Hepatocyte (in vitro differentiated cells): ENCODE data around the gene PIGA. TPM values are rescaled to one million over a fixed set of nuclear protein-coding genes. Genes with fewer than 3 reads are reported as not detected.
"Not testable (repeated sequence)": the region's sequence is repeated elsewhere in the genome, so short reads cannot be mapped to it uniquely, and the experiment has no call there.

ENCODE experiments used
- DNase-seq: peaks from one replicate; pipeline ENCODE4 v3.0.0-alpha.2; 2016; ENCODE audit warnings: low spot score
- H2AFZ ChIP-seq: fragments of 200-600 bp; sonication (generic); 2 replicates; pipeline ENCODE4 v1.6.0; 2016; ENCODE audit warnings: antibody characterized with exemption, mild to moderate bottlenecking
- H3K27ac ChIP-seq: fragments of 200-600 bp; sonication (generic); 2 replicates; pipeline ENCODE4 v1.5.1; 2016; ENCODE audit warnings: mild to moderate bottlenecking
- H3K27me3 ChIP-seq: fragments of 200-600 bp; sonication (generic); 2 replicates; pipeline ENCODE4 v1.6.1; 2016
- H3K36me3 ChIP-seq: fragments of 200-600 bp; sonication (generic); replicated peaks from 2 replicates; pipeline ENCODE4 v1.5.1; 2016; ENCODE audit warnings: low read depth; ENCODE audit not compliant: insufficient read depth
- H3K4me1 ChIP-seq: fragments of 200-600 bp; sonication (generic); 2 replicates; pipeline ENCODE4 v1.5.1; 2016; ENCODE audit warnings: mild to moderate bottlenecking, moderate library complexity; ENCODE audit not compliant: insufficient read depth
- H3K4me2 ChIP-seq: fragments of 200-600 bp; sonication (generic); 2 replicates; pipeline ENCODE4 v1.6.0; 2016
- H3K4me3 ChIP-seq: fragments of 200-600 bp; sonication (generic); 2 replicates; pipeline ENCODE4 v1.5.1; 2016; ENCODE audit warnings: mild to moderate bottlenecking
- H3K79me2 ChIP-seq: fragments of 200-600 bp; sonication (generic); 2 replicates; pipeline ENCODE4 v1.6.0; 2017; ENCODE audit warnings: mild to moderate bottlenecking
- H3K9me2 ChIP-seq: fragments of 200-600 bp; sonication (generic); replicated peaks from 2 replicates; pipeline ENCODE4 v1.6.0; 2017; ENCODE audit warnings: mild to moderate bottlenecking; ENCODE audit not compliant: insufficient read depth
- H3K9me3 ChIP-seq: fragments of 200-600 bp; sonication (generic); 2 replicates; pipeline ENCODE4 v1.5.1; 2016; ENCODE audit warnings: low read depth, mild to moderate bottlenecking
- H4K20me1 ChIP-seq: fragments of 200-600 bp; sonication (generic); 2 replicates; pipeline ENCODE4 v1.6.0; 2016; ENCODE audit warnings: mild to moderate bottlenecking; ENCODE audit not compliant: insufficient read depth, poor library complexity, severe bottlenecking
- CTCF ChIP-seq: fragments of 200-600 bp; sonication (generic); IDR thresholded peaks from 2 replicates; pipeline ENCODE4 v1.5.1; 2016; ENCODE audit warnings: antibody characterized with exemption, mild to moderate bottlenecking; ENCODE audit not compliant: poor library complexity
- EZH2 ChIP-seq: fragments of 200-600 bp; sonication (generic); IDR thresholded peaks from 2 replicates; pipeline ENCODE4 v1.6.1; 2016; ENCODE audit warnings: antibody characterized with exemption, mild to moderate bottlenecking, borderline replicate concordance
- EZH2phosphoT487 ChIP-seq: fragments of 200-600 bp; sonication (generic); IDR thresholded peaks from one replicate; pipeline ENCODE4 v1.6.1; 2018; ENCODE audit warnings: antibody characterized with exemption, mild to moderate bottlenecking, low read depth, moderate library complexity; ENCODE audit not compliant: unreplicated experiment, severe bottlenecking
- WGBS: methylation state at CpG from one replicate; pipeline ENCODE4 v1.1.6; 2016; ENCODE audit warnings: low lambda C conversion rate; ENCODE audit errors: missing lambda C conversion rate; 5-methylcytosine and 5-hydroxymethylcytosine counted together
- polyA plus RNA-seq: library from polyadenylated mRNA; unstranded; fragments of >200 nt; fragmentation: Nextera tagmentation; extraction: Ambion mirVana; gene quantifications from 2 replicates; pipeline ENCODE4 v1.2.1, GENCODE V29; 2016
- total RNA-seq: library from RNA; depleted of rRNA; stranded (reverse); fragments of >200 nt; gene quantifications from 2 replicates; pipeline ENCODE4 v1.2.3, GENCODE V29; 2014

The PIGA gene
- total and polyA plus RNA-seq, 2 experiments from 2014 or later: 6.9 to 23.0 TPM

GRCh38 chrX:15311119-15311518 lies 24.2 kb downstream of the PIGA start:
- no peak overlapping the region for H3K4me3 ChIP-seq
- no peaks in the 10 kb centered on the region for H3K27me3 ChIP-seq
- H3K9me2 ChIP-seq: no peaks in the 10 kb centered on the region
- H3K79me2 ChIP-seq: no peaks in the 10 kb centered on the region
- 83% methylated on average over 3 of the region's 3 CpGs for WGBS
- H3K9me3 ChIP-seq: no peaks in the 10 kb centered on the region
- no peak overlapping the region for H3K27ac ChIP-seq
- H3K36me3 ChIP-seq: no peaks in the 10 kb centered on the region
- H2AFZ ChIP-seq: no peak overlapping the region
- H3K4me2 ChIP-seq: no peak overlapping the region
- no peak for DNase-seq
- H4K20me1 ChIP-seq: no peaks in the 10 kb centered on the region
- H3K4me1 ChIP-seq: no peaks in the 10 kb centered on the region
- no peak for TF ChIP-seq EZH2phosphoT487
- TF ChIP-seq CTCF: no peak
- no peak for TF ChIP-seq EZH2

- TF ChIP-seq EZH2 (no peak), CTCF (no peak), EZH2phosphoT487 (no peak)
- Histone ChIP-seq H2AFZ (no peak overlapping the region), H3K9me2 (no peaks in the 10 kb centered on the region), H3K9me3 (no peaks in the 10 kb centered on the region), H3K4me3 (no peak overlapping the region), H3K36me3 (no peaks in the 10 kb centered on the region), H3K27me3 (no peaks in the 10 kb centered on the region), H4K20me1 (no peaks in the 10 kb centered on the region), H3K27ac (peak overlapping the region; percentile 38), H3K79me2 (no peaks in the 10 kb centered on the region), H3K4me2 (no peak overlapping the region), H3K4me1 (no peaks in the 10 kb centered on the region)
- 47% methylated on average over 3 of the region's 3 CpGs for WGBS
- DNase-seq: peak; percentile 54
Measured at GRCh38 chrX:15310117-15310516, 25.2 kb downstream of the PIGA start.

- H3K9me3 ChIP-seq, H3K27ac ChIP-seq, H3K4me2 ChIP-seq, H3K4me1 ChIP-seq, H3K4me3 ChIP-seq, H3K27me3 ChIP-seq, H4K20me1 ChIP-seq, H3K9me2 ChIP-seq, H2AFZ ChIP-seq, H3K79me2 ChIP-seq, H3K36me3 ChIP-seq, DNase-seq: not testable (repeated sequence)
- WGBS: 60% methylated on average over 3 of the region's 3 CpGs
Measured at GRCh38 chrX:15305899-15306298, 29.4 kb downstream of the PIGA start.

- H3K9me2 ChIP-seq: no peaks in the 10 kb centered on the region
- H3K79me2 ChIP-seq: no peaks in the 10 kb centered on the region
- DNase-seq: peak; percentile 59
- no peaks in the 10 kb centered on the region for H3K27me3 ChIP-seq
- H3K9me3 ChIP-seq: no peaks in the 10 kb centered on the region
- H3K4me2 ChIP-seq: no peak overlapping the region
- TF ChIP-seq EZH2phosphoT487 (no peak), EZH2 (no peak), CTCF (no peak)
- WGBS: 49% methylated on average over 4 of the region's 4 CpGs
- H3K36me3 ChIP-seq: no peaks in the 10 kb centered on the region
- no peaks in the 10 kb centered on the region for H3K4me1 ChIP-seq
- H2AFZ ChIP-seq: no peak overlapping the region
- H4K20me1 ChIP-seq: no peaks in the 10 kb centered on the region
- no peak overlapping the region for H3K4me3 ChIP-seq
- H3K27ac ChIP-seq: peak overlapping the region; percentile 63
Measured at GRCh38 chrX:15301924-15302323, 33.4 kb downstream of the PIGA start.
